GM21390 (cell line): ENCODE data around the gene PRODH2.
"Not testable (repeated sequence)": the region's sequence is repeated elsewhere in the genome, so short reads cannot be mapped to it uniquely, and the experiment has no call there.

Experiments used
- ATAC-seq: cut with Tn5 transposase; IDR thresholded peaks from one replicate; pipeline ENCODE4 v1.9.1; 2021; ENCODE audit not compliant: unreplicated experiment

PRODH2 gene

DNA sequence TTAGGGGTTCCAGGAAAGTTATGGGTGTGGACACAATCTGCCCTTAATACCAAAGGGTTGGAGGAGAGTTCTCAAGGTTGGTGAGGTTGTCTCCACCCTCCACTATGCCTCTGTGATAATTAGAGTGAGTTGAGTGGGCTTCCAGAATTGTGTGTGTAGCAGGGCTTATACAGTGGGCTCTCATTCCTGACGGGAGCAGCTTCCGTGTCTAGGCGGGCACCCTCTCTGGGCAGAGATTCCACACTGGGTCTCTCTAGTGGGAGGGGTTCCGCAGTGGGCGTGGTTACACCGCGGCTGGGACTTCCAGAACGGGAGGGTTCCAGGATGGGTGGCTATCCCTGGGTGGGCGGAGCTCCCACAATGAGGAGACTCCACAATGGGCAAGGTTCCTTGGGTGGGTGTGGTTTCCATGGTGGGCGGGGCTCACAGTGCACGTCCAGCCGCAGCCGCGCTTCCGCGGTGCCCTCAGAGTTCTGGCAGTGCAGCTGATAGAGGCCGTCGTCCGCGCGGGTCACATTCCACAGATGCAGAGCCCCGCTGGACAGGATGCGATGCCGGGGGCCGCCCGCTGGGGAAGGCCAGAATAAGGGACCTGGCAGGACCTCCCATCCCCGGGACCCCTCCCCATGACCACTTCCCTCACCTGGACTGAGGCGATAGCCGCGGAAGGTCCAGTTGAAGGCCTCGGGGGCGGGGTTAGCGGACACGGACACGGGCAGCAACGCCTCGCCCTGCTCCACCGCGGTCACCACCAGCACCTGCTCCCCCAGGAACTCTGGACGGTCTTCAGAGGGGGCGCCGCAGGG, 31.2 kb upstream of the PRODH2 start:
- no peak for ATAC-seq

DNA sequence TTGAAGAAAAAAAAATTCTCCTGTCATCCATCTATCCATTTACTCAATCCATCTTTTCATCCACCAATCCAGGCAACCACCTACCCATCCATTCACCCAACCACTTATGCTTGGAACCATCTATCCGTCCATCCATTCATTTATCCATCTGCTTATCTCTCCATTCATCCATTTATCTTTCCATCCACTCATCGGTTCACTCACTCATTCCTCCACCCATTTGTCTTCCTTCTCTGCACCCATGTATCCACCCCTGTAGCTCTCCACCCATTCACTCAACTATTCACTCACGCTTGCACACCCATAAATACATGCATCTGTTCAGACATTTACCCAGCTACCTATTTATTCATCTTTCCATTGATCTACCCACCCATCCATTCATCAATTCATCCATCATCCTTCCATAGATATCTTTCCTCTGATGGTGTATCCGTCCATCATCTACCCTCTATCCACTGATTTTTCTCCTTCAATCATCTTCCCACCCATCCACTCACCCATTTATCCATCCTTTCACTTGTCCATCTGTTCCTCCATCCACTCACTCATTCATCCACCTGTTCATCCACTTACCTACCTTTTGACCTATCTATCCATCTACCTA, 30.1 kb upstream of the PRODH2 start:
- no peak for ATAC-seq

DNA sequence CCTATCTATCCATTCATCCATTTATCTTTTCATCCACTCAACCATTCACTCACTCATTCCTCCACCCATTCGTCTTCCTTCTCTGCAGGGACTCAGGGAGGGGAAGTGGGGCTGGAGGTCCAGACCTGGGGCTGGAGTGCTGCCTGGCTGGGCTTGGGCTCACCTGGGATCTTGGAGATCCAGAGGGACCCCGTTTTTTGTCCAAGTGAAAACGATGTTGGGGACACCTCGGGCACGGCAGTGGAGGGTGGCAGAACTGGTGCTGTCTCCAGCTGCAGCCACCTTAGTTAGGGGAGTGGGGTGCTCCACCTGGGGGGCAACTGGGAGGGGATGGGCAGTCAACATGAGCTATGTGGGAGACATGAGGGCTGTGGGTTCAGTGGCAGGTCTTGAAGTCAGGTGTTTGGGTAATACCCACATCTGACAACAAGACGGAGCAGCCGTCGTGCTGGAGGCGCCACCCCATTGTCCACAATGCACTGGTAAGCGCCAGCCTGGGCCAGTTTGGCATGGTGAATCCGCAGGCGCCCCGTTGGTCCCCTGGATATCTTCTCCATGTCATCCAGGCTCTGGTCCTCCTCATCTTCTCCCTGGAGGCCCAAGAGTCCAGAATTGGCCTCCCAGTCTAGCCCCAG, 29.4 kb upstream of the PRODH2 start:
- no peak for ATAC-seq

DNA sequence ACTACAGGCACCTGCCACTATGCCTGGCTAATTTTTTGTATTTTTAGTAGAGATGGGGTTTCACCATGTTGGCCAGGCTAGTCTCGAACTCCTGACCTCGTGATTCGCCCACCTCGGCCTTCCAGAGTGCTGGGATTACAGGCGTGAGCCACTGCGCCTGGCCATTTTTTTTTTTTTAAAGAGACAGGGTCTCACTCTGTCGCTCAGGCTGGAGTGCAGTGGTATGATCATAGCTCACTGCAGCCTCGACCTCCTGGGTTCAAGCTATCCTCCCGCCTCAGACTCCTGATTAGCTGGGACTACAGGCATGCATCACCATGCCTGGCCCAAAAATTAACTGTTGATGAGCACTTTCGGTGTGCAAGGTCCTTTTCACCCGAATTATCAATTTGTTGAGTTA, 23.5 kb upstream of the PRODH2 start:
- ATAC-seq: not testable (repeated sequence)

DNA sequence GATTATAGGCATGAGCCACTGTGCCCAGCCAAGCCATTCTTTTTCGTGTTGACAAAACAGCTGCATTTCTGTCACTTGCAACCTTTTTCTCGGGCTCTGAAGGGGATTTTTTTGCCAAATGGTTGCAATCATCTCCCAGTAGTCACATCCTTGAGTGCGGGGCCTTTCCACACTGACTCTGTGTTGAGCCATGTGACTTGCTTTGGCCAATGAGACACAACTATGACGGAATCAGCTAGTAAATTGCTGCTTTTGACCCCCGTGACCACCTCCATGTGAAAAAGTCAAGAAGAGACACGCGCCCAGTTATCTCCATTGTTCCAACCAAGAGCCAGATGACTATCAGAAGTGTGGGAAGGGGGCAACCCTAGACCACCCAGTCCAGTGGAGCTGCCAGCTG, 21.3 kb upstream of the PRODH2 start:
- ATAC-seq: no peak

DNA sequence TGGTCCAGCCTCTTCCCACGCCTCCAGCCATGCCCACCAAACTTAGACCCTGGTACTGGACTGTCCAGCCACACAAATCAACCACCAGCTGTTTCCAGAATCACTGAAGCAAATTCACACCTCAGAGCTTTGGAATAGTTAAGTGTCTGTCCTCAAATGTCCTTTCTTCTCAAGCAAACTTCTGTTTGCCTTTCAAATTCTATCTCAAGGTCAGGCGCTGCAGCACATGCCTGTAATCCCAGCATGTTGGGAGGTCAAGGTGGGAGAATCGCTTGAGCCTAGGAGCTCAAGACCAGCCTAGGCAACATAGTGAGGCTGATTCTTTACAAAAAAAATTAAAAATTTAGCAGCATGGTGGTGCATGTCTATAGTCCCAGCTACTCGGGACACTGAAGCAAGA, 19.4 kb upstream of the PRODH2 start:
- no peak for ATAC-seq

DNA sequence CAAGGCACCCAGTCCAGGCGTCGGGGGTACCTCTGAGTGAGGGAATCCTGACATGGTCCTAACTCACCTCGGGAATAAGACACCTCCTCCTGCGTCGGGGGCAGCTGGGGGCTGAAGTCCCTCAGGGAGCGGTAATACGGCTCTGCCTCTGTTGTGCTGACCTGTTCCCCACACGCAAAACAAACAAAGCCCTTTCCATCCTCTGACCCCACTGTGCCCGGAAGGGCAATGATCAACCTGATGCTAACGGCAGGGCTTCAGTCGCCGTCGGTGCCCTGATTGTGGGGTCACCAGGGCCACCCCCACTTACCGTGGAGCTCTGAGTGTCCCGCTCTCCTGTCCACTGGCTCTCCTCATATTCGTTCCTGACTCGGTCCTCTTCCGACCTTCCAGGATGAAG, 18.3 kb upstream of the PRODH2 start:
- ATAC-seq: no peak

DNA sequence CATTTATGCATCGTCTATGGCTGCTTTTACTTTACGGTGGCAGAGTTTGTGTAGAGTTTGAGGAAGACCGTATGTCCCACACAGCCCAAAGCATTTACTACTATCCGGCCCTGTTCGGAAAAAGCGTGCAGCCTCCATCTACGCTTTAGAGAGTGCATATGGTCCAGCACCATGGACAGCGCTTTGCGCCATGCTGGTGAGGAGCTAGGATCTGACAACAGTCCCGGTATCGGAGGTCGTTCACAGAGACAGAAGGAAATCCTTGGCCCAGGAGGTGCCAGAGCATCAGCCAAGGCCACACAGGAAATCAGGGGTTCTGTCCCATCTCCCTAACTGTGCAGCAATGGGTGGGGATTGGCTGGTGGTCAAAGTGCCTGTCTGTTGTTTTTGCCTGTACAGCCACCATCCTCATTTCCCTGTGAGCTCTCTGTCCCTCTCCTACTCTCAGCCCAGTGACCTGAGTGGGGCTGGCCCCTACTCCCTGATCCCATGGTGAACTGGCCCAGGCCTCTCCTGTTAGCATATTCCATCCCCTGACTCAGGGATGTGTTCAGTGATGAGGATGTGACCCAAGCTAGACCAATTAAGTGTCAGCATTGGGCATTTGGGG, 16.2 kb upstream of the PRODH2 start:
- no peak for ATAC-seq

DNA sequence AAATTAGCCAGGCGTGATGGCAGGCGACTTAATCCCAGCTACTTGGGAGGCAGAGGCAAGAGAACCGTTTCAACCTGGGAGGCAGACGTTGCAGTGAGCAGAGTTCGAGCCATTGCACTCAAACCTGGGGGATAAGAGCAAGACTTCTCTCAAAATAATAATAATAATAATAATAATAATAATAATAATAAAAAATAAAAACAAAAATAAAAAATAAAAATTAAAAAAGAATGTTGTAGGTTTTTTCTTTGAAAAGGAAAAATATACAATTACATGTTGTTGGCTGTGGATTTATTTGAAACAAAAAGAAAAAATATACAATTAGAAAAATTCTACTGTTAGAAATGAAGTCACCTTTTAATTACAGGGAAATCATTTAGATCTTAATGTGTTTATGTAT, 11.5 kb upstream of the PRODH2 start:
- no peak for ATAC-seq

DNA sequence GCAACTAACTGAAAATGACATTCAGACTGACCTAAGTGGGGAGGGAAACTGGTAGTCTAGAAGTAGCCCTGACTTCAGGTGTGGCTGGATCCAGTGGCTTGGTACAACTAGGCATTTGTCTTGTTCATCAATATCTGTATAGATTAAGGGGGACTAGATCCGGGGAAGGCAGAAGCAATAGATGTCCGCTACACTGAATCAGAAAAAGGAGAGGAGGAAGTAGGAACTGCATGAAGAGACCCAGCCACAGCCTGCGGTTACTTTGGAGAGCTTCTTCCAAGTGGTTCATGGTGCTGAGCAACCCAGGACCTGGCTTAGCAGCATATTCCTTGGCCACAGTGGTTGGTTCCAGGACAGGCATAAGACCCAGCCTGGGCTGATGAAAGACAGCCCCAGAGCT, 9.9 kb upstream of the PRODH2 start:
- no peak for ATAC-seq

DNA sequence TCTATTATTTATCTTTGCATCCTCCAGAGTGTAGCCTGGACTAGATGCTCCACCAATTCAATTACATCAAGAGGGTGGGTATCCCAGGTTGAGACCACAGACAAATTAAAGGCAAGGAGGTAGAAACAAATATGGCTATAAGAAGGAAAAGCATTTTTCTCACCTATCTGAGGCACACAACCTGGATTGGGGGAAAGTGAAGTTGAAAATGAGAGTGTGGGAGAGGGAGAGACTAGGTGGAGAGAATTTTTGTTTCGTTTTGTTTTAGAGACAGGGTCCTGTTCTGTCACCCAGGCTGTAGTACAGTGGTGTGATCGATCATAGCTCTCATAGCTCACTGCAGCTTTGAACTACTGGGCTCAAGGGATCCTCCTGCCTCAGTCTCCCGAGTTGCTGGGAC, 5.8 kb upstream of the PRODH2 start:
- ATAC-seq: no peak

DNA sequence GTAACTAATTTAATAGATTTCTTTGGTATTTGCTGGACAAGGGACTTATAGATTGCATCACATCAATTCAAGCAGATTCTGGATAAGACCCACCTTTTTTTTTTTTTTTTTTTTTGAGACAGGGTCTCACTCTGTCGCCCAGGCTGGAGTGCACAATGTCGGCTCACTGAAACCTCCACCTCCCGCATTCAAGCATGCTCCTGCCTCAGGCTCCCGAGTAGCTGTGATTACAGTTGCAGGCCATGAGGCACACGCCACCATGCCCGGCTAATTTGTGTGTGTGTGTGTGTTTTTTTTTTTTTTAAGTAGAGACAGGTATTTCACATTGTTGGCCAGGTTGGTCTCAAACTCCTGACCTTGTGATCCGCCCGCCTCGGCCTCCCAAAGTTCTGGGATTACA, 4.2 kb upstream of the PRODH2 start:
- no peak for ATAC-seq

DNA sequence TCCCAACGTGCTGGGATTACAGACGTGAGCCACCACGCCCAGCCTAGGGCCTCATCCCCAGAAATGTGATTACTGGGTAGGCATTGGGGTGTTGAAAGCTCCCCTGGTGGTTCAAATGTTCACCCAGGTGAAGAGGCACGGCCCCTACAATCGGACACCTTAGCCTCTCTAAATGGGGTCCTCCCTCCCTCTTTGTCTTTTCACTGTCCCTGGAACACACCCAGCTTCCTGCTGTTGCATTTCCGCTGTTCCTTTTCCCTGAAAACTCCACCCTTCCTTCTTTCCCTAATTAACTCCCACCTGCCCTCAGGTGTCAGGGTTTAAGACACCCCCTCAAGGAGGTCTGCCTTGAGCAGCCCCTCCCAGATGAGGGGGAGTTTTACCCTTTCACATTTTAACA, 3.6 kb upstream of the PRODH2 start:
- ATAC-seq: no peak

DNA sequence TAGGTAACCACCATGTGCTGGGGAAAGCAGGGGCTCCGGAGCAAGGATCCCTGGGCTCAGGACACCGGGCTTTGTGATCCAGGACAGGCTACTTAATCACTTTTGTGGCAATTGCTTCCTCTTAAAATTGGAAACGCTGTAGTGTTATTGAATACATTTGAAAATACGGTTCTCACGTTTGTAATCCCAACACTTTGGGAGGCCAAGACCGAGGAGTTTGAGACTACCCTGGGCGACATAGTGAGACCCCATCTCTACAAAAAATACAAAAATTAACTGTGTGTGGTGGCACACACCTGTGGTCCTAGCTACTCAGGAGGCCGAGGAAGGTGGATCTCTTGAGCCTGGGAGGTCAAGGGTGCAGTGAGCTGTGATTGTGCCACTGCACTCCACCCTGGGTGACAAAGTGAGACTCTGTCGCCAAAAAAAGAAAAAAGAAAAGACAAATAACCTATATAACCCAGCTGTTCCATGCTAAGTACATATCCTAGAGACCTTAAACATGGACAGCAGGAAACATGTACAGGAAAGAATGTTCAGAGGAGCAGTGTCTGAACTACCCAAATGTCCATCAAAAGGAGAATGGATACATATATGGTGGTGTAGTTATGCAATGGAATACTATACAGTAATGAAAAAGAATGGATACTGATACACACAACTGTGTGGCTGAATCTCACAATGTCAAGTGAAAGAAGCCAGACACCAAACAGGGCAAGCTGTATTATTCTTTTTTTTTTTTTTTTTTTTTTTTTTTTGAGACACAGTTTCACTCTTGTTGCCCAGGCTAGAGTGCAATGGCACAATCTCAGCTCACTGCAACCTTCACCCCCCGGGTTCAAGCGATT, 622 bp upstream of the PRODH2 start:
- ATAC-seq: no peak

DNA sequence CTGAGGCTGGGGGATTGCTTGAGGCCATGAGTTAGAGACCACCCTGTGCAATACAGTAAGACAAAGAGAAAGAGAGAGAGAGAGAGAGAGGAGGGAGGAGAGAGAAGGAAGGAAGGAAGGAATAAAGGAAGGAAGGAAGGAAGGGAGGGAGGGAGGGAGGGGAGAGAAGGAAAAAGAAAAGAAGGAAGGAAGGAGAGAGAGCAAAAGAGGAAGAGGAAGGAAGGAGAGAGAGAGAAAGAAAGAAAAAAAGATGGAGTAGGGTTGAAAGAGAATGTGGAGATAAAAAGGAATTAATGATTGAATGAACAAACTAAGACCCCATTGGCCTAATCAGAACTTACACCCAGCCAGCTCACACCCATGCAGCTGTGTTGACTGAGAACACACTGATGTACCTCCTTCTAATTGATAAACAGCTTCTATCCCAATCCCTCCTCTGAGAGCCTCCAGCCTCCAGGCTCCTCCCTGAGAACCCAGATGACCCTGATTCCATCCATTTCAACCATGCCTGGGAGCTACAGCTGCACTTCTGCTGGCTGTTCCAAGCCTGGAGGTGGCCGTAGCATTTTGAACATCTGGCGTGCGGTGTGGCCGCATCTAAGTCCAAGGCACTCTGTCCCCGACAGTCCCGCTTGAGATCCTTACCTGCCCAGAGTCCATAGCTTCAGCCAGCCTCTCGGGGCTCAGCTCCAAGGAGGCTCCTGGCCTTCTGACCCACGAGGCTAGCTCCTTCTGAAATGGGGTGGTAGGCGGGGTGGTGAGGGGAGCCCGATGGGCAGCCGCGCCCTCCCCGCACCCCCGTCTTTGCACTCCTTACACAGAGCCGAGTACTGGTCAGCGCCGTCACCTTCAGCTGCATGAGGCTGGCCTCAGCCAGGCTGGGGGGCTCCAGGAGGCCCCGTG, 1.1 kb downstream of the PRODH2 start:
- no peak for ATAC-seq

DNA sequence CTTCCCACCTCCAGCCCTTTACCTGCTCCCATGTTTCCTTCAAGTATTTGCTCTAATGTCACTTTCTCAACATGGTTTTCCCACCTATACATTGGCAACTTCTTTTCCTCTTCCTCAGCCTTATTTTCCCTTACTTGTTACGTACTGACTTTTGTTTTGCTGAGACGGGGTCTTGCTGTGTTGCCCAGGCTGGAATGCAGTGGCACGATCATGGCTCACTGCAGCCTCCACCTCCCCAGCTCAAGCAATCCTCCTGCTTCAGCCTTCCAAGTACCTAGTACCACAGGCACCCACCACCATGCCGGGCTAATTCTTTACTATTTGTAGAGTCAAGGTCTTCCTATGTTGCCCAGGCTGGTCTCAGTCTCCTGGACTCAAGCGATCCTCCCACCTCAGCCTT, 5.0 kb downstream of the PRODH2 start:
- ATAC-seq: no peak

DNA sequence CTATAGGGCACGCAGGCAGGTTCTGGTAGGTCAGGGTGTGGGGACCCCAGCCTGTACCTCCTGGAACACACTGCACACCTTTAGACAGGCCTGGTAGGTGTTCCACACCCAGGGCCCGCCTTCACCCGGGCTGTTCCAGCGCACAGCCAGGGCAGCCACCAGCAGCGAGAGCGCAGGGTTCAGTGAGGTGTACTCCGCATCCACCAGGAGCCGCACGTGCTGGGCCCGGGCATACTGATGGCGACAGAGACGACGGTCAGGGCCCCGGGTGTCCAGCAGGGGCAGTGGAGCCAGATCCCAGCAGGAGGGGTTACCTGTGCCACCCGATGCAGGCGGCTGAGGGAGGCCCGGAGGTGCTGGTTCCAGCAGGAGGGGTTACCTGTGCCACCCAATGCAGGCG, 6.0 kb downstream of the PRODH2 start:
- ATAC-seq: no peak

DNA sequence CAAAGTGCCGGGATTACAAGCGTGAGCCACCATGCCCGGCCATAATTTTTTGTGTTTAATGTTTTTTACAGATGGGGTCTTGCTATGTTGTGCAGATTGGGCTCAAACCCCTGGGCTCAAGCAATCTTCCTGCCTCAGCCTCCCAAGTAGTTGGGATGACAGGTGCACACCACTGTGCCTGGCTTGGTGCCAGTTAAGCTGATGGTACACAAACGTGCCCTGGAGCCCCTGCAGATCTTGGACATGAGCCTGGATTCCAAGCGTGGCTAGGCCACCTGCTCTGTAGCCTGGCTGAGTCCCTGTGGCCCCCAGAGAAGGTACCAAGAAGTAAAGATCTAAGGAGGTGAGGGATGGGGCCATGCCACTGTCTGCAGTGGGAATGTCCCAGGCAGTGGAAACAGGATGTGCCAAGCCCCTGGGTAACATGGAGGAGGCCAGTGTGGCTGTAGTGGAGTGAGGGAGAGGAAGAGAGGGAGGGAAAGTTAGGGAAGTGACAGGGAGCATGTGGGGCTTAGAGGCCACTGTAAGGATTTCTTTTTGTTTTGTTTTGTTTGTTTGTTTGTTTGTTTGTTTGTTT, 7.0 kb downstream of the PRODH2 start:
- no peak for ATAC-seq

DNA sequence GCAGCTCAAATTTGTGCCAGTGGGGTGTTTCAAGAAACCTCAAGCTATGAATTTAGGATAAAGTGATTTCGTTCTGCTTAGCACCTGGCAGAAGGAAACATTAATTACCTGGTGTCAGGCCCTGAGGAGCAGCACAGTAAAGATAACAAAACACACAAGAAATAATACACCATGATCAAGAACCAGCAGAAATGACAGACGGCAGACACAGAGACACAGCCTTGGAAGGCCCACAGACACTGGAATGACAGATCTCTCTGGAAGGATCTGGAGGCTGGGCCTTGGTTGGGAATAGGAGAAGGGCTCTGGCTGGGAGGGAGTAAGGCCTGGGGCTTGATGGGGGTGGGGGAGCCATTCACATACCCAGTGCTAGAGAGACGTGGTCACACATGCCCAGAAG, 10.8 kb downstream of the PRODH2 start:
- ATAC-seq: no peak

DNA sequence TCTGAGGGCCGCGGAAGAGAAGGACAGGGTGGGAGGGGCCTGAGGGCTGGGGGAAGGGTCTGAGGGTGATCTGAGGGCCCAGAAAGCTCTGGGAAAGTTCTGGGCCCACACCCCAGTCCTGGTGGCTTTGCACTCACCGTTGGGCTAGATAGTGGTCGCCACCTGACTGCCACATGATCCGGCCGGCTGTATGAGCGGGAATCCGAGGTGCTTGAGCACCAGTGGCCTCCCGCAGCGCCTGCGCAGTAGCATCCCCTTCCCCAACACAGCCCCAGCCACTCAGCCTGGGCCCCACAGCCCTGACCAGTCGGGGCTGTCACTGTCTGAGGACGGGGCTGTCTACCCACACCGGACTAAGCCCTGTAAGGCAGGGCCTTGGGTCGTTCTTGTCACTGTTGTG, 15.0 kb downstream of the PRODH2 start:
- no peak for ATAC-seq
